HUDEP-2 (cell line): ENCODE data around the gene HIP1.
"Not testable (repeated sequence)": the region's sequence is repeated elsewhere in the genome, so short reads cannot be mapped to it uniquely, and the experiment has no call there.

Experiments used
- DNase-seq, 76 experiments: peaks; one replicate each; lab custom pipeline; 2025; ENCODE audit not compliant: unreplicated experiment in 76 of 76; lab: John Stamatoyannopoulos, UW

Gene HIP1

DNA sequence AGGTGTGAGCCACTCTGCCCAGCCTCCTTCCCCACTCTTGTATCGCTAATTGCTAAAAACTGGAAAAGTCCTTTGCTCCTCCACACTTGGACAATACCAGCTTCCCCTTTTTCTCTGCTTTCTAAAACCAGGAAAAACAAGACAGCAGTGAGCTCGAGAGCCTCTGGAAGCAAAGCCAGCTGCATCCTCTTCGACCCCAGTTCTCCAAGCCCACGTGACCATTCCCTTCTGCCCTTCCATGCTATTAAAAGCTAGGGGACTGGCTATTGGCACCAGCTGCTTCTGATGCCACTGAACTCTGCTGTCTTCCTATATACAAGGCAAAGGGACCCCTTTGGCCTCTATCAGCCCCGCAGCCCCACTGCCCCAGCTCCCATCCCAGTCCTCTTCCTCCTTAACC lies 154.4 kb downstream of the HIP1 start:
- no peak for DNase-seq

DNA sequence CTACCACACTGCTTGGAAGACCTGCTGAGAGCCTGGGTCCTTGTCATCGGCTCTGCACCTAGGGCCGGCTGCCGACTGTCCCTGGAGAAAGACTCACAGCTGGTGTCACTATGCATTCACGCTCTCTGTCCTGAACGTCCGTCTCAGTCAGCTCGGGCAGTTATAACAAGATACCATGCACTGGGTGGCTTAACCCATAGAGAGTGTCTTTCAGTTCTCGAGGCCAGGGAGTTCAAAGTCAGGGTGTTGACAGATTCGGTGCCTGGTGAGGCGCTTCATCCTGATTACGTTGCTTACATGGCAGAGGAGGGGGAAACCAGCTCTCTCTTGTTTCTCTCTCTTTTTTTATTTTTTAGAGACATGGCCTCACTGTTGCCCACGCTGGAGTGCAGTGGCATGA lies 155.5 kb downstream of the HIP1 start:
- no peak for DNase-seq

DNA sequence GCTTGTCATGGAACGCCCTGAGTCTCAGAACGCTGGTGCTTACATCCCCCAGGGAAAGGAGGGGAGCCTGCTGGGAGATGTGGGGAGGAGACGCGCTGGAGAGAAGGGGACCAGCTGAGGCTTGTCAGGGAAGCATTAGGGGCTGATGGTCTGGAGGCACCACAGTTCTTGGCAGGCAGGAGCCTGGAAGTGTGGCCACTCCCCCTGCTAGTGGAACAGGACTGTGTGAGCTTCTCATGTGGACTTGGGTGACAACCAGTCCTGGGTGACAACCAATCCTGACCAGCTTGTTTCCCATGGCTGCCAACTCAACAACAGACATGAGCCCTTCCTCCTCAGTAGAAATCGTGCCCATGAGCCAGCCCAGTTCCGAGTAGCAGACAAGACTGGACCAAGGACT lies 158.8 kb downstream of the HIP1 start:
- DNase-seq: no peak

DNA sequence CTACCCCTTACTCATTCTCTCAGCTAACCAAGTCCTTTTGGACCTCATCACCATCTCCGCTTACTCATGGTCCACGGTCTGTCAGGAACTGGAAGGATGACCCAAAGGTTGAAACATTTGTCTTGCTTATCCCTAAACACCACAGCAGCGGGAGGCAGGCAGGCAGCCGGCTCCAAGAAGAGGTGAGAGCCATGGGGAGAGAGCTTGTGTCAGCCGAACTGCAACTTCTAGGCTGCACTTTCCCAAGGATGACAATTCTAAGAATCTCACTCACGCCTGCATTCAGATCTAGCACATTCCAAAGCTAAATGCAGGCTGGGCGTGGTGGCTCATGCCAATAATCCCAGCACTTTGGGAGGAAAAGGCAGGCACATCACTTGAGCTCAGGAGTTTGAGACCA lies 160.7 kb downstream of the HIP1 start:
- no peak for DNase-seq

DNA sequence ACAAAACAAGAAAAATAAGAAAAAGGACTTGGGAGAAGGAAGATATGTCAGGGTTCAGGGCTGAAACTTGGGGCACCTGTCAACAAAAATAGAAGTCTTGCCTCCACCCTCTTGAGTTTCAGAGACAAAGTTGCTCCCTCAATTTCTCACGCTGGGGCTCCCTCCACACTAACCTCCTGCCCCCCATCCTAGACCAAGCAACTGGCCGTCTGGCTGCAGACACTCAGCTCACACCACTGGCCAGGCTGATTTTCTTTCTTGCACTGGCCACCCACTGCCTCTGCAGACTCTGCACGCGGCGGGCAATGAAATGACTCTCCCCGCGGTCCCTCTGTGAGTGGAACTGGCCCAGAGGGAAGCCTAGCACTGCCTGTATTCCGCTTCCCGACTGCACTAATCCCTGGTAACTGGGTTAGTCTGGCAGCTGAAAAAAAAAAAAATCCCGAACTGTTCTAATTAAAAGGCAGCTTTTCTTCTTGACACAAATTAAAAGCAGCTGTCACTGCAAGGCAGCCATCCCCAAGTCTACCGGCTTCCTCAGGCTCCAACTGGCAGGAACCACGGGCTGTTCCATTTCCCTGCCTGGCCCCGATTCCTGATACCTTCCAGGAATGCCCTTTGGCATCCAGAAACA lies 163.1 kb downstream of the HIP1 start:
- no peak for DNase-seq

DNA sequence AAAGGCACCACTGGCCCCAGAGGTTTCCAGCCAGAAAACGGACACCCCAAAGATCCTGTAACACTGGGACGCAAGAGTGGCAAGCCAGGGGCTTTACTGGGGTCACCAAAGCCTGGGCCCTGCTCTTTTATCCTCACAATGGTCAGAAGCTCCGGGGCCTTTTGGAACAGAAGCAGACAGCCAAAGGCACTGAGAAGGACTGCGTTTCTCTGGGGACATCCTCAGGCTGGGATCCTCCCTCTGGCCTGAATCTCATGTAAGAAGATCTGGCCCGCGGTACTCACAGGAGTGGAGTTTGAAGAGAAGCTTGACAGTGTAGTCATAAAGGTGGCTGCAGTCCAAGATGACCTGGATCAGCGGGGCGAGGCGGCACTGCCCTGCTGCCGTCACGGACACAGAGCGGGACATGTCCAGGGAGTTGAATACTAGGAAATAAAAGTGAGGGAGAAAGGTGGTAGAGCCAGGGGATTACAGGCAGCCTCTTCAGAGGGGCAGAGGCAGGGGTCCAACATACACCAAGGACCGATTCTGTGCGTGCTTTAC lies 165.2 kb downstream of the HIP1 start:
- DNase-seq: no peak

DNA sequence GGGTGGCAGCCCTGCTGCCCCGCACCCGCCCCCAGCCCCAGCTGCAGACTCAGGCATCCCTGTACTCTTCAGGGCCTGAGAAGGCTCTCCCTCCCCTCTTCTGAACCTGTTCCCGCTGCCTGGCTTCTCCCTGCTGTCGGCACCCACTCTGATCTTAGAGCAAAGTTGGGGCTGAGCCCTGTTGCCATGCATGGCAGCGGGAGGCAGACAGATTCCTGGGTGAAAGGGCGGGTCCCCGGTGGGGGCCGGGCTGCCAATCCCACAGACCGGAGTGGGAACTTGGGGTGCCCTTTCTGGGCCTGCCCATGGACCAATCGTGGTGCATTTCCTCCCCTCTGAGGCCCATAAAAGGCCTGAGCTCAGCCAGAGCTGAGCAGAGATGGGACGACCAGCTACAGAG lies 165.9 kb downstream of the HIP1 start:
- no peak for DNase-seq

DNA sequence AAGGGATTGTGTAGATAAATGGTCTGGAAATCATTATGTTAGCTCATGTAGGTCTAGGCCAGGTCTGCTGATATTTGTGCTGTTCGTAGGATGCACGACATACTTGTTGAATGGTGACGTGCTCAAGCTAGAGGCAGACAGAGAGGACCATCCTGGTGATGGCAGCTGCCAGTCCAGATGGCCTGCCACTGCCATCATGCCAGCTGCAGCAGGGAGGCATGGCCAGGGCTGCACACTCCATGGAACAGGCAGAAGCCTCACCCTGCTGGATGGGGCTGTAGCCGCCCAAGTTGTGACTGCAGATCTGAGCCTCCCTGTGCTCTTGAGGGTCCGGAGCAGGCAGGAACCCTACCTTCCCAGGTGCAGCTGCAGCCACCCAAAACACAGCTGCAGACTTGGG lies 166.3 kb downstream of the HIP1 start:
- DNase-seq: no peak

DNA sequence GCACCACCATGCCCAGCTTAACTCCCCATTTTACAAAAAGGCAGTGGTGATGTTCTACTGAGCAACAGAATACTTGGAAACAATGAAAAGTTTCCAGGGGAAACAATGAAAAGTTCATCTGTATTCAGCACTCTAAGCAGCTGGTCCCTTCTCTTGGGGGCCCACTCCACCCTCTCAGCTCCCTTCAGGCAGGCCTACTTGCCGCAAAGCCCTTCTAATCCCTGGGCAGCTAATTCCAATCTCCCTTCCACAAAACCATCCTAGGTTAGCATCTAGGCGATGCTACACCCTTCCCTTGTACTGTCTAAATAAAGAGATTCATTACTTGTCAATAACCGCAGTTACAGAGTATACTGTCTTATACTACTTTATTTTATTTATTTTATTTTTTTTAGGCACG lies 167.5 kb downstream of the HIP1 start:
- DNase-seq: no peak

DNA sequence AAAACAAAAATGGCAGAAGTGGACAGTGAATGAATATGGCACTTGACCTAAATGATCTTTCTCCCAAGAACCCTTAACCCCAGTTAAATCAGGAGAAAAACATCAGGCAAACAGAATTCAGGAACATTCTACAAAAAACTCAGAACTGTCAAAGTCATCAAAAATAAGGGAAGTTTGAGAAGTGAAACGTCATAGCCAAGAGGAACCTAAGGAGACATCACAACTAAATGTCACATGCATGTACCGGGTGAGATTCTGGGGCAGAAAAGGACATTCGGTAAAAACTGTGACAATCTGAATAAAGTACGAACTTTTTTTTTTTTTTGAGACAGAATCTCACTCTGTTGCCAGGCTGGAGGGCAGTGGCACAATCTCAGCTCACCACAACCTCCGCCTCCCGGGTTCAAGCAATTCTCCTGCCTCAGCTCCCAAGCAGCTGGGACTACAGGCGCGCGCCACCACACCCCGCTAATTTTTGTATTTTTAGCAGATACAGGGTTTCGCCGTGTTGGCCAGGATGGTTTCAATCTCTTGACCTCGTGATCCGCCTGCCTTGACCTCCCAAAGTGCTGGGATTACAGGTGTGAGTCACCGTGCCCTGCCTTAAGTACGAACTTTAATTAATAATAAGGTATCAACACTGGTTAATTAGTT lies 169.0 kb downstream of the HIP1 start:
- not testable (repeated sequence) for DNase-seq

DNA sequence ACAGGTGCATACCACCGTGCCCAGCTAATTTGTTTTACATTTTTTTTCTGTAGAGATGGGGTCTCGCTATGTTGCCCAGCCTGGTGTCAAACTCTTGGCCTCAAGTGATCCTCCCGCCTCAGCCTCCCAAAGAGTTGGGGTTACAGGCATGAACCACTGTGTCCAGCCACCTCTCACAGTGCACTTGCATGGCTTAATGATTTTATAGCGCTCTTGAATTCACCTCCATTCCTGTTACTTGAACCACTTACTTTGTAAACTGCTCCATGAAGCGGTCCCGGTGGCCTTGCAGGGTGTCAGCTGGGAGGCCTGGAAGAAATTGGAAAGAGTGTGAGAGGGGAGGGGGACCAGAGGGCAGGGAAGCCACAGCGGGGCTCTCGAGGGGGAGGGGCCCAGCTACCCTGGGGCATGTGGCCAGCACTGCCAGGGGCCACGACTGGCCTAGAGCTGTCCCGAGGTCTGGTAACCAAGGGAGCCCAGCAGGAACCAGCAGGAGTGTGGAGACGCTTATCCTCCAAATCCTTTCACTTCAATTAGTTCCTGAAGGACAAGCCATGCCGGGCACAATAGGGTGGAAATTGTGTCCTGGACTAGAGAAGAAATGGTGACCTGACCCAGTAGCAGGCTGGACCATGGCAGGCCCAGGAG lies 170.7 kb downstream of the HIP1 start:
- no peak for DNase-seq

DNA sequence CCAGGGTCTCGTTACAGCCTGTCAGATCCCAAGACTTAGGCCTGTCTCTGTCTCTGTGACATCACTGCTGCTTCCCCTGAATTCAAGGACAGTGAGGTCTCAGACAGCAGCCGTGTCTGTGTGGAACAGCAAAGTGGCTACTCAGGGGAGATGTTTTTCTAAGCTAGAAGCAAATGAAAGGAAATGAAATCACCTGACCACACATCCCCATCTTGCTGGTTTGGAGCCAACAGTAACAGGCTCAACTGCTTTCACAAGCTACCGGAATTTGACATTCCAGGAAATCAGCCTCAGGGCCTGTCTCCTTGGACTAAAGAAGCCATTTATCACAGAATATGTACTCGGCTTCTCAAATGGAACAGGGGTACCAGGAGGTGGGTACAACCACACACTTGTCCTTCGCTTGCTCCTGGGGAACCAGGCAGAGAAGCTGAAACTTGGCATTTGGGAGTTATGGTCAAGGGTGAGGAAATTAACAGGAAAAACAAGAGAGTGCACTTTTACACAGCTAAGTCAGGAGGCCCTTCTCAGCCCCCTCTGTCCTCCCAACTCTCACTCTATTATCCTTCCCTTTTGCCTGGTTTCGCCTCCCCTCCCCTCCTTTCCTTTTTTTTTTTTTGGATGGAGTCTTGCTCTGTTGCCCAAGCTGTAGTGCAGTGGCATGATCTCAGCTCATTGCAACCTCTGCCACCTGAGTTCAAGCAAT lies 173.5 kb downstream of the HIP1 start:
- DNase-seq: no peak

DNA sequence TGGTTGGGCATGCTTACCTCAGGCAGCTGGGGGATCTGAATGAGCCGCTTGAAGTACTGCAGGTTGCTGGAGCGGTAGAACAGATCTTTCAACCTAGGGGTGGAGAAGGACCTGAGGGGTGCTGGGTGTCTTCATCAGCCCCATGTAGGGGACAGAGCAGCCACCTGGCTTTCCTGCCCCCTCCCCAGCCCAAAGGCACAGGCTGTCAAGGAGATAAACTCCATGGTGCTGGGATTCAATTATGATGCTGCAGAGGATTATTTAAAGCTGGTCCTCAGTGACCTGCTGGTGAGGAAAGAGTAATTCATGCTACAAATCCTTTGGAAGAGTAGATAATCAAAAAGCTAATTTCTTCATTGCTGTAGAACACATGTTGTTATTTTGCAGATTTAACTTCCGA lies 175.6 kb downstream of the HIP1 start:
- DNase-seq: no peak

DNA sequence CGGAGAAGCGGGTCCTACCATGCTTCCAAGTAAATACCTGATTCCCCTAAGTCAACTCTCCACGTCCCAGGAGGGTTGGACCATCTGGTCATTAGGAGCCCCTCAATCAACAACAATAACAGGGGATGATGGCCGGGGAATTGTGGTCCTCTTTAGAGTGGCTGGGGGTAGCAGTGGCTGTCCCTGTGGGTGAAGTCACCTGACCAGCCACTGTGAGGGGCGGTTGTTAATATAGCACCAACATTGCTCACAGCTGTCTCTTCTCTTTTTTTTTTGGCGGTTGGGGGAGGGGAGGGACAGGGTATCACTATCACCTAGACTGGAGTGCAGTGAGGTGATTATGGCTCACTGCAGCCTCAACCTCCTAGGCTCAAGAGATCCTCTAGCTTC lies 178.8 kb downstream of the HIP1 start:
- no peak for DNase-seq

DNA sequence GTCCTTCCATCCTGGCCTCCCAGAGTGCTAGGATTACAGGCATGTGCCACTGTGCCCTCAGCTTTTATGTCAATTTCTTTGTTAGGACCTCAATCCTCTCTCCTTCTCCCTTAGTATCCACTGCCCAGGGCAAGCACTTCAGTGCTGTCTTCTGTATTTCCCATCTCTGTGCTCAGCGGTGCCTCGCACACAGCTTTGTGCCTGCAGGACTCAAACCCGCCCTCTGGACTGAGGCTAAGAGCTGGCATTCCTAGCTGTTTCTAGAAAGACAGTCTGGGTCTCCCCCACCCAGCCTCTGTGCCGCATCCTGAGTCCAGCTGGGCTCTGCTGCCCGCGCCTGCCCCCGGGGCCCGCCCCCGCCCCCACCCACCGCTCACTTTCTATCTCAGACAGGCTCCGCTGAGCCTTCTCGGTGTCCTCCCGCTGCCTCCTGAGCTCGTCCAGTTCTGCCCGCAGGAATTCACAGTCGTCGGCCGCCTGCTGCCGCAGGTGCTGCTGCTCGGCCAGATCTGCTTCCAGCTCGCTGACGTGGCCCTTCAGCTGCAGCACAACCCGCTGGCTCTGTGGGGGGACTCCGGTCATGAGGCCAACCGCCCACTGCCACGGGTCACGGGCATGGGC lies 179.3 kb downstream of the HIP1 start:
- no peak for DNase-seq

DNA sequence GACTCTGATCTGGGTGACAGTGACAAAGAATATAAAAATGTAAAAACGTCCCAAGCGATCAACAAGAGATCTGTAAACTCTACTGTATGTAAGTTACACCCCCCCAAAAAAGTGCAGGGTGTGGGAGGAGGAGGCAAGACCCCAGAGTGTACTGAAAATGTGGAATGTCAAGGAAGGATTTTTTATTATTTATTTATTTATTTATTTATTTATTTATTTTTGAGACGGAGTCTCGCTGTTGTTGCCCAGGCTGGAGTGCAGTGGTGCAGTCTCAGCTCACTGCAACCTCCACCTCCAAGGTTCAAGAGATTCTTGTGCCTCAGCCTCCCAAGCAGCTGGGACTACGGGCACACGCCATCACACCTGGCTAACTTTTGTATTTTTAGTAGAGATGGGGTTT lies 181.9 kb downstream of the HIP1 start:
- not testable (repeated sequence) for DNase-seq

DNA sequence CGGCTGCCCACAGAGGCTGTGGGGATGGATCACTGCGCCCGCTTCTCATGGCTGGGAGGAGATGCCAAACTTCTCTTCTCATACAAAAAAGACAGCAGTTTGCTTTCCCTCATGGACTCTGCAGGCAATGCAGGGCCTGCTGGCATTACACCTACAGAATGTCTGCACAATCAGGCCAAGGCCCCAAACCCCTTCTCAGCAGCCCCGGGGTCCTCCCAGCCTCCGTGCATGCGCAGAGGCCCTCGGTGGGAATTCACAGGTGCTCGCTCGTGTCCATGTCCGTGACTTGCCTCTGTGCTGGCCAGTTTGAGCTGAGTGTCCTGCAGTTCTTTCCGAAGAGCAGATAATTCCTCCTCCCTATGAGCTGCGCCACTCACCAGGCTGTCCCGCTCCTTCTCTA lies 183.0 kb downstream of the HIP1 start:
- DNase-seq: no peak

DNA sequence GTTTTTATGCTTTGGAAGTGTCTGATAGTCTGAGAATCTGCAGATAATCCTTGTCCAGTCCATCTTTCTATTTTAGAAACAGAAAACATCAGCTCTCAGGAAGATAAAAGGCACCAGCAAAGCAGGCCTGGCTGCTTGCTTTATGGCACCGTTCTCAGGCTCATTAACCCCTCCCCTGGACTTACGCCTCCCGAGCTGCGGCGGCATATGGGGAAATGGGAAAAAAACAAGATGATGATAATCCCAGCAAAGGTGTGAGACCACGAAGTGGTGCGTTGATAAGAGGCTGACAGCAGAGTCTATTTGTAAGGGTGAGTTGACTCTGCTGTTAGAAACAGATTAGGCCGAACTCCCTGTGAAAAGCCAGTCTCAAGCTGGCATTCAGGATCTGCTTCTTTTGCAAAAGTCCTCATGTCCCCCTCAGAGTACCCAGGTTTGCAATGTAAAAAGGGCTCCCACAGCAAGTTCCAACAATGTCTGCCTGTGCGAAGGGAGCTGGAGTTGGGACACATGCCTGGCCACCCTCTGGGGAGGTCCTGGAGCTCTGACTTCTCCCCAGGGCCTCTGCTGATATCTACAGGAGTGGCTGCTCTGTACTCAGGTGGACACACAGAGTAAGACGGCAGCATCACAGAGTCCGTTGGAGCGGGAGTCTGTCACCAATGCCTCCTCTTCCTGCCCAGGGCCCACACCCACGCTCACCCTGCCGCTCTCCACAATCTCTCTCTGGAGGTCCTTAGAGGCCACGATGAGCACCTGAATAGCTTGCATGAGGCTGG lies 192.3 kb downstream of the HIP1 start:
- DNase-seq: no peak

DNA sequence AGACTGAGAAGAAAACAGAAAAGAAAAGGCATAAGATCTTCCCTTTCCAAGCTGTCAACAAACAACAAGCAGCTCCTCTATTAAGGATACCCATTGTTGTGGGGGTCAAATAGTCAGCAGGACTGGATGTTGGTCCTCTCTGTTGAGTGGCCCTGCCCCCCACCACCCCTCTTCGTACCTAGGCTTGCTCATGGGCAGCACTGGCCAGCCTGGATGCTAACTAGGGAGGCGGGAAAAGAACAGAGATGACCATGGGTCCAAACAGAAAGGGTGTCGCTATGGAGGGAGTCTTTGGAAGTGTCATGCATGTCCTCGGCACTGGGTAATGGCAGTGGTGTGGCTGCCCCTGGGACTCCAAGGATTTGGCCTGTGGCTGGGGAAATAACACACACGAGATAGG lies 201.0 kb downstream of the HIP1 start:
- no peak for DNase-seq

DNA sequence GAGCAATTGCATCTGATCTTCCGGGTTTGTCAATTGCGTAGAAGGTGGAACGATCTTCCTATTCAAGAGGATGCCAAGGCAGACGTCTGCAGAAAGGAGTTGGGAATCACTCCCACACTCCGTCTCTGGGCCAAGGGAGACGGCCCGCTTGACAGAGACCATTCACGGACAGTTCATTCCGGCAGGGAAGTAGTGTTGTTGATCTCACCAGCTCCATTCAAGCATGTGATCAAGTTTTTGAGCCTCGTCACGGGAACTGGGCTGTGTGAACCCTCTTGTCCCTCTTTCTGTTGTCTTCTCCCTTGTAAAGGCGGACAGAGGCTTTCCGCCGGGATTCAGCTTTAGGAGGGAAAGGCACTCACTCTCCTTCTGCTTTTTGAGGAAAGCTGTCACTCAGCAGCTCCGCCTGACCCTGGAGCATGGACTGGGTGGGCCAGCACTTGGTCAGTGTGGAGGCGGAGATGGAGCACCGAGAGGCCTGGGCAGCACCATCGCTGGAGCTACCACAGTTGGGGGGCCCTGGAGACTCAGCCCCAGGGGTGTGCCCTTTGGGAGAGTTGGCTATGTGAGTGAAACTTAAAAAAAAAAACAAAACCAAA lies 201.7 kb downstream of the HIP1 start:
- DNase-seq: no peak
